Skeletal muscle tissue (tissue), 4 donors: ENCODE measurements around the gene LETM1. TPM values are rescaled to one million over a fixed set of nuclear protein-coding genes. Genes with fewer than 3 reads are reported as not detected.

ENCODE experiments used
- H3K27ac ChIP-seq: one replicate; pipeline ENCODE4 v1.7.0; 2013; ENCODE audit warnings: mild to moderate bottlenecking, low read depth, low read length, inconsistent platforms
- H3K27me3 ChIP-seq, 3 donors: one replicate each; pipeline ENCODE4 v1.7.0; 2013; ENCODE audit warnings: low read length in 3 of 3; ENCODE audit not compliant: control insufficient read depth in 3 of 3, insufficient read depth in 3 of 3
- H3K36me3 ChIP-seq, 3 donors: one replicate each; pipeline ENCODE4 v1.7.0; 2013; ENCODE audit warnings: low read length in 3 of 3; ENCODE audit not compliant: control insufficient read depth in 3 of 3, insufficient read depth in 3 of 3
- H3K4me1 ChIP-seq, 3 donors: one replicate each; pipeline ENCODE4 v1.7.0; 2013; ENCODE audit warnings: low read length in 3 of 3, mild to moderate bottlenecking in 3 of 3; ENCODE audit not compliant: control insufficient read depth in 3 of 3, insufficient read depth in 3 of 3
- H3K4me3 ChIP-seq, 3 donors: one replicate each; pipeline ENCODE4 v1.7.0; 2013; ENCODE audit warnings: low read length in 3 of 3
- H3K9ac ChIP-seq, 3 donors: one replicate each; pipeline ENCODE4 v1.7.0; 2013; ENCODE audit warnings: low read length in 3 of 3, mild to moderate bottlenecking in 3 of 3, moderate library complexity in 2 of 3, low read depth in 1 of 3
- H3K9me3 ChIP-seq, 3 donors: one replicate each; pipeline ENCODE4 v1.7.0; 2013; ENCODE audit warnings: low read length in 3 of 3; ENCODE audit not compliant: control insufficient read depth in 3 of 3
- total RNA-seq: library from RNA; depleted of rRNA; stranded (reverse); fragments of >200 nt; gene quantifications from one replicate; pipeline ENCODE4 v1.2.3, GENCODE V29; 2014
- donor health status: Osteomylitis.

LETM1 gene
- total RNA-seq, 1 donor from 2014 or later, result 32.4 TPM

DNA sequence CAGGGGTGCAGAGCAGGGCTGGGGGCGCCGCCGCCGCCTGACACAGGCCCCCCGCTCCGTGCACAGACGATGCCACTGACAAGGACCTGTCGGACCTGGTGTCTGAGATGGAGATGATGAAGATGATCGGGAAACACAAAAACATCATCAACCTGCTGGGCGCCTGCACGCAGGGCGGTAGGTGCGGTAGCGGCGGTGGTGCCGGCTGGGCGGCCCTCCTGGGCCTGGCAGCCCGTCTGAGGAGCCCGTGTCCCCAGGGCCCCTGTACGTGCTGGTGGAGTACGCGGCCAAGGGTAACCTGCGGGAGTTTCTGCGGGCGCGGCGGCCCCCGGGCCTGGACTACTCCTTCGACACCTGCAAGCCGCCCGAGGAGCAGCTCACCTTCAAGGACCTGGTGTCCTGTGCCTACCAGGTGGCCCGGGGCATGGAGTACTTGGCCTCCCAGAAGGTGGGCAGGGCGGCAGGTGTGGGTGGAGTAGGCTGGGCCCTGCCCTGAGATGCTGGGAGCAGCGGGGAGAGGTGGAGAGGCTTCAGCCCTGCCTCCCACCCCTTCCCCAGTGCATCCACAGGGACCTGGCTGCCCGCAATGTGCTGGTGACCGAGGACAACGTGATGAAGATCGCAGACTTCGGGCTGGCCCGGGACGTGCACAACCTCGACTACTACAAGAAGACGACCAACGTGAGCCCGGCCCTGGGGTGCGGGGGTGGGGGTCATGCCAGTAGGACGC is 50.3 kb downstream of the LETM1 start:
- H3K9ac ChIP-seq, result no peak overlapping the region
- peaks cover 0 to 16% (median 2%) of the 10 kb centered on the region in 3 donors for H3K27me3 ChIP-seq
- H3K4me1 ChIP-seq, result no peaks in the 10 kb centered on the region

DNA sequence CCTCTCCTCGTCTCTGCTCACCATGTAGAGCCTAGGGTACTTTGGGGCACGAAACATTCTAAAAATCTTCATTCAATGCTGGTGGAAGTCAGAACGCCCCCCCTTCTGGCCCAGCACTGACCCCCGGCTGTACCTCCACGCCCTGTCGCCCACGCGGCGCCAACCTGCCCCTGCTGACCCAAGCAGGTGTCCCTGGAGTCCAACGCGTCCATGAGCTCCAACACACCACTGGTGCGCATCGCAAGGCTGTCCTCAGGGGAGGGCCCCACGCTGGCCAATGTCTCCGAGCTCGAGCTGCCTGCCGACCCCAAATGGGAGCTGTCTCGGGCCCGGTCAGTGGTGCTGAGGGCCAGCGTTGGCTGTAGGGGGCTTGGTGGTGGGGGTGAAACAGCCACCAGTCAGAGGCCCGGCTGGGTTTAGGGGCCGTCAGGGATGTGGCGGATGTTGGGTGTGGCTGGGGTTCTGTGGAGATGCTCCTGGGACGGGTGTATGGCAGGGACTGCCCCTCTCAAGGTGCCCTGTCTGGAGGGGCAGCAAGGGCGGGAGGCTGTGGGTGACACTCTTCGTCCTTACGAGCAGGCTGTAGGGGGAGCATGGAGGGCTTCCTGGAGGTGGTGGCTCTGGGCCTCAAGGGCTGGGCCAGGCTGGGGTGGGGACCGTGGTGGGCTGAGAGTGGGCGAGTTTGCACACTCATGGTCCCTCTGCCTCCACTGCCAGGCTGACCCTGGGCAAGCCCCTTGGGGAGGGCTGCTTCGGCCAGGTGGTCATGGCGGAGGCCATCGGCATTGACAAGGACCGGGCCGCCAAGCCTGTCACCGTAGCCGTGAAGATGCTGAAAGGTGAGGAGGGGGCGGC is 51.1 kb downstream of the LETM1 start:
- no peak overlapping the region for H3K4me3 ChIP-seq
- H3K36me3 ChIP-seq, result no peaks in the 10 kb centered on the region
- H3K9ac ChIP-seq, result no peak overlapping the region
- no peaks in the 10 kb centered on the region for H3K9me3 ChIP-seq
- H3K27me3 ChIP-seq, result peaks cover 0 to 21% (median 7%) of the 10 kb centered on the region in 3 donors
- no peaks in the 10 kb centered on the region for H3K4me1 ChIP-seq
- no peak overlapping the region for H3K27ac ChIP-seq

More for the DNA sequence above, 50.3 kb downstream of the LETM1 start:
- Histone ChIP-seq H3K27ac (no peak overlapping the region), H3K36me3 (peaks cover 0 to 3% (median 0%) of the 10 kb centered on the region in 3 donors), H3K4me3 (no peak overlapping the region), H3K9me3 (no peaks in the 10 kb centered on the region)

DNA sequence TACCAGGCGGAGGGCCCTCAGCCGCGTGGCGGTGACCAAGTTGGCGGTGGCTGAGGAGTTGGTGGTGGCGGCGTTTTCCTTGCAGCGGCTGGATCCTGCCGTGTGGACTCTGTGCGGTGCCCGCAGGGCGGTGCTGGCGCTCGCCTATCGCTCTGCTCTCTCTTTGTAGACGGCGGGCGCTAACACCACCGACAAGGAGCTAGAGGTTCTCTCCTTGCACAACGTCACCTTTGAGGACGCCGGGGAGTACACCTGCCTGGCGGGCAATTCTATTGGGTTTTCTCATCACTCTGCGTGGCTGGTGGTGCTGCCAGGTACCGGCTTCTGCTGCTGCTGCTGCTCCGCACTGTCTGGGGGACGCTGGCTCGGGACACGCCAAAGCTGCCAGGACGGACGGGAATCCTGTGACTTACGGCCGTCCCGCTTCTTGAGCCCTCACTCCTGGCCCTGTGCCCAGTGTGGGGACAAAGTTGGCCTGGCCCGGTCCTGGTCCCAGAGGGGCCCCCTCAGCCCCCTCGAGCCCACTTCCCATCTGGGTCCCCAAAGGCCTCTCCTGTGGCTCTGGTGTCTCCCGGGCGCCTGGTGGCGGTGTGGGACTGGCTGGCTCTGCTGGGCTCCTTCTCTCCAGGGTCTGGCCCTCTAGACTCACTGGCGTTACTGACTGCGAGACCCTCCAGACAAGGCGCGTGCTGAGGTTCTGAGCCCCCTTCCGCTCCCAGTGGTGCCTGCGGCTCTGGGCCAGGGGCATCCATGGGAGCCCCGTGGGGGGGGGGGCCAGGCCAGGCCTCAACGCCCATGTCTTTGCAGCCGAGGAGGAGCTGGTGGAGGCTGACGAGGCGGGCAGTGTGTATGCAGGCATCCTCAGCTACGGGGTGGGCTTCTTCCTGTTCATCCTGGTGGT is 52.2 kb downstream of the LETM1 start:
- H3K4me1 ChIP-seq, result no peaks in the 10 kb centered on the region
- peaks cover 2 to 28% (median 18%) of the 10 kb centered on the region in 3 donors for H3K27me3 ChIP-seq
- no peak overlapping the region for H3K27ac ChIP-seq
- no peak overlapping the region for H3K9ac ChIP-seq
- H3K9me3 ChIP-seq, result no peaks in the 10 kb centered on the region
- H3K36me3 ChIP-seq, result no peaks in the 10 kb centered on the region
- H3K4me3 ChIP-seq, result no peak overlapping the region

DNA sequence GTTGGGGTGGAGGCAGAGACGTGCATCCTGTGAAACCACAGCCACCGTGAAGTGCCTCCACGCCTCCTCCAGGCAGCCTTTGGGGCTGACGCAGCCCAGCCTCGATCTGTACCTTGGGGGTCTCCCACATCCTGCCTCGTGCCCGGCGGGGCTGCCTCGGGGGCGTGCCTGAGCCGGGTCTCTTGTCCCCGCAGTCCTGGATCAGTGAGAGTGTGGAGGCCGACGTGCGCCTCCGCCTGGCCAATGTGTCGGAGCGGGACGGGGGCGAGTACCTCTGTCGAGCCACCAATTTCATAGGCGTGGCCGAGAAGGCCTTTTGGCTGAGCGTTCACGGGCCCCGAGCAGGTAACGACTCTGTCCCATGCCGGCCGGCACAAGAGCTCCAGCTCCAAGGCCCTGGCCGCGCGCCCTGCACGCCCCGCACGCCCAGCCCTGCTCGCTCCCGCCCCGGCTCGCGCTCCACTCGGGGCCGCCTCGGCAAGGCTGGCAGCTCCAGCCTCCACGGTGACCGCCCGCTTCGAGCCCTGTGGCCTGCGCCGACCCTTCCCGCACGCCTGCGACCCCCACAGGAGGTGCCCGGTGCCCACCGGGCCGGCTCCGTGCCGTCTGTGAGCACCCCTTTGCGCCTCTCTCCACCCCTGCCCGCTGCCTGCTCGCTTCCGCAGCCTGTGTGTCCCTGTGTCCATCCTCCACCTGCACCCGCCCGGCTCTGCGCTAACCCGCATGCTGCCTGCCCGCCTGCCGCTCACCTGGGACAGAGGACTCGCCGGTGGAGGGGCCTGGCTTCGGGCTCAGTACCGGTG is 53.0 kb downstream of the LETM1 start:
- Histone ChIP-seq H3K9ac (no peak overlapping the region), H3K36me3 (no peaks in the 10 kb centered on the region), H3K27me3 (peaks cover 3 to 28% (median 20%) of the 10 kb centered on the region in 3 donors), H3K4me3 (no peak overlapping the region), H3K4me1 (no peaks in the 10 kb centered on the region), H3K9me3 (no peaks in the 10 kb centered on the region), H3K27ac (no peak overlapping the region)

DNA sequence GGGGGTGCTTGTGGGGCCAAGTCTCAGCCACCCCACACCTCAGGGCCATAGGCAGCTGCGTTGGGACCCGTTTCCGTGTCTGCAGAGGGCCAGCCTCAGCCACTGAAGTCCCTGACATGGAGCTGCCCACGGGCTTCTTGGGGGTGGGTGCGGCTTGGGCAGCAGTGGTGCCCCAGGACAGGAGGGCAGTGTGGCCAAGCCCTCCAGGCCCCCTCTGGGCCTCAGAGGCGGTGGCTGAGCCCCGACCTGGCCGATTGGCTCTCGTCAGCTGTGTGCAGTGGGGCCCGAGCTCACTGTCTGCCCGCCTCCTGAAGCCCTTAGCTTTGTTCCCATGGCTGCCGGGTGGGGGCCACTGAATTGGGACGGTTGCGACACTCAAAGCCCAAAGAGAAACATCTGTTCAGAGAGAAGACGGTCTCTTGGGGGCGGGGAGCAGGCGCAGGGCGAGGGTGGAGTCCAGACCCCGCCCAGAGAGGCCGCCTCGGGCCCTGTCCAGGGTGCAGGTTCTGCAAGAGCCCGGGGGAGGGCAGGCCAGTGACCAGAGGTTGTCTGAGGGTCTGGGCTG is 53.7 kb downstream of the LETM1 start:
- H3K4me3 ChIP-seq, result no peak overlapping the region
- peaks cover 6 to 35% (median 26%) of the 10 kb centered on the region in 3 donors for H3K27me3 ChIP-seq
- H3K9me3 ChIP-seq, result no peaks in the 10 kb centered on the region
- H3K27ac ChIP-seq, result no peak overlapping the region
- H3K9ac ChIP-seq, result no peak overlapping the region
- no peaks in the 10 kb centered on the region for H3K4me1 ChIP-seq
- H3K36me3 ChIP-seq, result no peaks in the 10 kb centered on the region

DNA sequence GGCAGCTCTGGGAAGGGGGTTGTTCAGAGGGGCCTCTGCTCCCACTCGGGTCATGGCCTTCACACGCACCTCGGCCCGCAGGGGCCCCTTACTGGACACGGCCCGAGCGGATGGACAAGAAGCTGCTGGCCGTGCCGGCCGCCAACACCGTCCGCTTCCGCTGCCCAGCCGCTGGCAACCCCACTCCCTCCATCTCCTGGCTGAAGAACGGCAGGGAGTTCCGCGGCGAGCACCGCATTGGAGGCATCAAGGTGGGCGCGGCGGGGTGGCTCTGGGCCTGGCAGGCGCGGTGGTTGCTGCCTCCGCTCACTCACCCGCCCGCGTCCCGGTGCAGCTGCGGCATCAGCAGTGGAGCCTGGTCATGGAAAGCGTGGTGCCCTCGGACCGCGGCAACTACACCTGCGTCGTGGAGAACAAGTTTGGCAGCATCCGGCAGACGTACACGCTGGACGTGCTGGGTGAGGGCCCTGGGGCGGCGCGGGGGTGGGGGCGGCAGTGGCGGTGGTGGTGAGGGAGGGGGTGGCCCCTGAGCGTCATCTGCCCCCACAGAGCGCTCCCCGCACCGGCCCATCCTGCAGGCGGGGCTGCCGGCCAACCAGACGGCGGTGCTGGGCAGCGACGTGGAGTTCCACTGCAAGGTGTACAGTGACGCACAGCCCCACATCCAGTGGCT is 54.5 kb downstream of the LETM1 start:
- Histone ChIP-seq H3K27ac (no peak overlapping the region), H3K9me3 (no peaks in the 10 kb centered on the region), H3K4me3 (no peak overlapping the region), H3K36me3 (no peaks in the 10 kb centered on the region), H3K4me1 (no peaks in the 10 kb centered on the region), H3K27me3 (peaks cover 15 to 39% (median 34%) of the 10 kb centered on the region in 3 donors), H3K9ac (no peak overlapping the region)

DNA sequence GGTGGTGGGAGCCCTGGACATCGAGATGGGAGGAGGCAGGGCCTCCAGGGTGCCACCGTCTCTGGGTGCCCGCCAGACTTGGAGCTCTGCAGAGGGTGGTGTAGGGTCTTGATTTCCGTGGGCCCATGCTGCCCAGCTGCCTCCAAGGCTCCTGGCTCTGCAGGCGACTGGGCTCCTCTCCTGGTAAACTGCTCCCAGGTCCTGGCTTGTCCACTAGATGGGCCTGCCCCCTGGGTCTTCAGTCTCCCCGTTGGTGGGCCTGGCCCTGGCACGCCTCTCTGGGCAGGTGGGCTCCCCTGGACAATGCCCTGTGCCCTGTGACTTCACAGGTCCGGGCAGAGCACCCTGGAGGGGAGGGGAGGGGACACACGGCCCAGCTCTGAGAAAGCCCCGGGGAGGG is 55.2 kb downstream of the LETM1 start:
- Histone ChIP-seq H3K27me3 (peaks cover 20 to 46% (median 40%) of the 10 kb centered on the region in 3 donors), H3K4me1 (peaks cover 0 to 3% (median 0%) of the 10 kb centered on the region in 3 donors), H3K9me3 (no peaks in the 10 kb centered on the region), H3K4me3 (no peak overlapping the region), H3K27ac (no peak overlapping the region), H3K36me3 (no peaks in the 10 kb centered on the region), H3K9ac (no peak overlapping the region)

DNA sequence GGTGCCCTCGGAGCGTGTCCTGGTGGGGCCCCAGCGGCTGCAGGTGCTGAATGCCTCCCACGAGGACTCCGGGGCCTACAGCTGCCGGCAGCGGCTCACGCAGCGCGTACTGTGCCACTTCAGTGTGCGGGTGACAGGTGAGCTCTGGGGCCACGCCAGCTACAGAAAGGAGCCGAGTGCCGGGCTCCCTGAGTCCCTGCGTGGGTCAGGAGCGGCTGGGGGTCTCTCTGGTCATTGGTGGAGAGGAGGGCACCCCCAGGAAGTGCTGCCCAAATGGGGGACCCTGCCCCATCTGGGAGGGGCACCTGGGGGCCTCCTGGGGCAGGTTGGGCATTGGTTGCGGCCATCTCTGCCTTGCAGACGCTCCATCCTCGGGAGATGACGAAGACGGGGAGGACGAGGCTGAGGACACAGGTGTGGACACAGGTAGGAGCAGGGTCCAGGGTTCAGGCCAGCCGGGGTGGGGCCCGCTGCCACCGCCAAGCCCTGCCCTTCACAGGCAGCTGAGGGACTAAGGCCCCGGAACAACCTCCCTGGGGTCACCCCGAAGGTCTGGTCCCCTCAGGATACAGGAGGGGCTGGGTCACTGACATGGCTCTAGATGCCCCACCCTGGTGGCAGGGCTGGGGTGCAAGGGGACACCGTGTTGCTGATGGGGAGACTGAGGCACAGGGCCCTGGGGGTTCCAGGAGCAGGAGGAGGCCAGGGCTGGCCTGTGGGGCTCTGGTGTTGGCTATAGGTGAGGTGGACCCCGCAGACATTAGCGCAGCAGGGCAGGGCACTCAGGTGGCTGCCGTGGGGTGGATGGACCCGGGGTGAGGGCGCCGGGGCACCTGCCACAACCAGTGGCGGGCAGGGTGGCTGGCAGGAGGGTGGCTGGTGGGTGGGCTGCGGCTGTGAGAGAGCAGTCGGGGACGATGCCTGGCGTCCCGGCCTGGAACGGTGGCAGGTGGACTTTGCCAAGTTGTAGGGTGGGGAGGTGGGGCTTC is 56.3 kb downstream of the LETM1 start:
- Histone ChIP-seq H3K27ac (no peak overlapping the region), H3K36me3 (no peaks in the 10 kb centered on the region), H3K4me1 (peaks cover 0 to 3% (median 3%) of the 10 kb centered on the region in 3 donors), H3K27me3 (peaks cover 25 to 51% (median 49%) of the 10 kb centered on the region in 3 donors), H3K9ac (no peak overlapping the region), H3K9me3 (no peaks in the 10 kb centered on the region), H3K4me3 (no peak overlapping the region)
